ENCODE results near the gene TCP10L.

DNA sequence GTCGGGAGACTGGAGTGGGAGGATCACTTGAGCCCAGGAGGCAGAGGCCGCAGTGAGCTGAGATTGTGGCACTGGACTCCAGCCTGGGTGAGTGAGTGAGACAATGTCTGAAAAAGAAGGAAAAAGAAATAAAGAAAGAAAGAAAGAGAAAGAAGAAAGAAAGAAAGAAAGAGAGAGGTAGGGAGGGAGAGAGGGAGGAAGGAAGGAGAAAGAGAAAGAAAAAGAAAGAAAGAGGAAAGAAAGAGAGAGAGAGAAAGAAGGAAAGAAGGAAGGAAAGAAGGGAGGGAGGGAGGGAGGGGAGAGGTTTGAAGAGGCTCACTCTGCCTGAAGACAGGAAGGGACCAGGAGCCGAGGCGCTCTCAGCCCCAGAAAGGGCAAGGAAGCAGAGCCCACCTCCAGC lies 4.8 kb upstream of the TCP10L start:
- TF ChIP-seq, protein P1, sequence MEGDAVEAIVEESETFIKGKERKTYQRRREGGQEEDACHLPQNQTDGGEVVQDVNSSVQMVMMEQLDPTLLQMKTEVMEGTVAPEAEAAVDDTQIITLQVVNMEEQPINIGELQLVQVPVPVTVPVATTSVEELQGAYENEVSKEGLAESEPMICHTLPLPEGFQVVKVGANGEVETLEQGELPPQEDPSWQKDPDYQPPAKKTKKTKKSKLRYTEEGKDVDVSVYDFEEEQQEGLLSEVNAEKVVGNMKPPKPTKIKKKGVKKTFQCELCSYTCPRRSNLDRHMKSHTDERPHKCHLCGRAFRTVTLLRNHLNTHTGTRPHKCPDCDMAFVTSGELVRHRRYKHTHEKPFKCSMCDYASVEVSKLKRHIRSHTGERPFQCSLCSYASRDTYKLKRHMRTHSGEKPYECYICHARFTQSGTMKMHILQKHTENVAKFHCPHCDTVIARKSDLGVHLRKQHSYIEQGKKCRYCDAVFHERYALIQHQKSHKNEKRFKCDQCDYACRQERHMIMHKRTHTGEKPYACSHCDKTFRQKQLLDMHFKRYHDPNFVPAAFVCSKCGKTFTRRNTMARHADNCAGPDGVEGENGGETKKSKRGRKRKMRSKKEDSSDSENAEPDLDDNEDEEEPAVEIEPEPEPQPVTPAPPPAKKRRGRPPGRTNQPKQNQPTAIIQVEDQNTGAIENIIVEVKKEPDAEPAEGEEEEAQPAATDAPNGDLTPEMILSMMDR (IDR thresholded peaks at IDR 0.05): no peak
- TF ChIP-seq POLR2A (IDR thresholded peaks at IDR 0.05): no peak

All from tibial nerve (tissue), 3 donors.